ENCODE results near the gene TRIO.

The TRIO gene

DNA sequence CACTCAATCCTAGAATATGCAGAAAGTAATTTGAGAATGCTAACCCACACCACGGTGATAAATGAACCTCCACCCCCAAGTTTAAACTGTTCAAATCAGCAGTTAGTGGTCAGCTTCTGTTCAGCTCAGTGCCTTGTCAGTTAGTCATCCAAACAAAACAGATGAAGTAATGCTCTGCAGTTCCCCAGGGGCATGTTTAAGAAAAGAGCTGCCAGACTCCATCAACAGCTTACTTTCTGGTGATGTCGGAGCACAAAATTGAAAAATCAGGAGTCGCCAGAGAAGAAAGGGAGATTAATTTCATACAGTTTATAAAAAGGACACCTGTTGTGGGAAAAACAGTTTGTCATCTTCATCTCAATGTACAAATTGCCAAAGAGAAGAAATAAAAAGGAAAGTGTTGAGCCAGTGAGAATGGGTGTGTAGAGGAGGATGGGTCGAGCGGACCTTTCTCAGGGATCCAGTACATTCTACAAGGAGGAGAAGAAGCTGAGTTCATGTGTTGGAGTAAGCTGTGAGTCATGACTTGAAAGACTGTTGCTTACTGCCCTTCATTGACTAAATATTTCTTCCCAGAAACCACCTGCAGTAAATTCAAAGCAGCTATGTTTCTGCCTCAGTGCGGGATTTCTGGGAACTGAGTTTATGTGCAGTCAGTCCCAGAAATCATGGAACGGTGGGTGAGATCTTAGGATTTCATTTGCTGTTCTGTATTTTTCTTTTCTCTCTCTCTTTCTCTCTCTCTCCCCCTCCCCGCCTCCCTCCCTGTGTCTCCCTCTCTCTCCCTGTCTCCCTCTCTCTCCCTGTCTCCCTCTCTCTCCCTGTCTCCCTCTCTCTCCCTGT, 13.7 kb downstream of the TRIO start (continued):
- TF ChIP-seq, protein P1, sequence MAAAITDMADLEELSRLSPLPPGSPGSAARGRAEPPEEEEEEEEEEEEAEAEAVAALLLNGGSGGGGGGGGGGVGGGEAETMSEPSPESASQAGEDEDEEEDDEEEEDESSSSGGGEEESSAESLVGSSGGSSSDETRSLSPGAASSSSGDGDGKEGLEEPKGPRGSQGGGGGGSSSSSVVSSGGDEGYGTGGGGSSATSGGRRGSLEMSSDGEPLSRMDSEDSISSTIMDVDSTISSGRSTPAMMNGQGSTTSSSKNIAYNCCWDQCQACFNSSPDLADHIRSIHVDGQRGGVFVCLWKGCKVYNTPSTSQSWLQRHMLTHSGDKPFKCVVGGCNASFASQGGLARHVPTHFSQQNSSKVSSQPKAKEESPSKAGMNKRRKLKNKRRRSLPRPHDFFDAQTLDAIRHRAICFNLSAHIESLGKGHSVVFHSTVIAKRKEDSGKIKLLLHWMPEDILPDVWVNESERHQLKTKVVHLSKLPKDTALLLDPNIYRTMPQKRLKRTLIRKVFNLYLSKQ (tag by site-specific recombination; IDR thresholded peaks at IDR 0.05; ENCODE audit: borderline replicate concordance) = no peak
- TF ChIP-seq ZNF707 (tag by site-specific recombination; IDR thresholded peaks at IDR 0.05) (no peak), ZNF174 (tag by site-specific recombination; IDR thresholded peaks at IDR 0.05) (no peak), WT1 (tag by site-specific recombination; IDR thresholded peaks at IDR 0.05) (peak; percentile 92), ZNF610 (tag by site-specific recombination; IDR thresholded peaks at IDR 0.05; ENCODE audit: borderline replicate concordance) (0 out of 2 replicates have a peak, but pooled peaks have one; percentile 57), BCL11A (tag by site-specific recombination; IDR thresholded peaks at IDR 0.05; ENCODE audit: low read depth) (peak; percentile 100), ZIC2 (tag by site-specific recombination; IDR thresholded peaks at IDR 0.05) (peak; percentile 75), ZNF202 (tag by site-specific recombination; IDR thresholded peaks at IDR 0.05; ENCODE audit: borderline replicate concordance) (no peak), ZNF138 (tag by site-specific recombination; IDR thresholded peaks at IDR 0.05; ENCODE audit: borderline replicate concordance) (no peak), ZNF221 (tag by site-specific recombination; IDR thresholded peaks at IDR 0.05; ENCODE audit: borderline replicate concordance) (no peak), SCRT2 (tag by site-specific recombination; IDR thresholded peaks at IDR 0.05) (peak; percentile 100), ZNF146 (tag by site-specific recombination; IDR thresholded peaks at IDR 0.05) (peak; percentile 62), ZNF248 (tag by site-specific recombination; IDR thresholded peaks at IDR 0.05) (no peak), ZBTB48 (tag by site-specific recombination; IDR thresholded peaks at IDR 0.05) (peak; percentile 12; the same call in 1 of the 2 replicates), MEIS1 (CRISPR knock-in tag; IDR thresholded peaks at IDR 0.05; ENCODE audit: borderline replicate concordance) (no peak; the same call in 1 of the 2 replicates), ZNF677 (tag by site-specific recombination; IDR thresholded peaks at IDR 0.05) (no peak), ZNF623 (tag by site-specific recombination; IDR thresholded peaks at IDR 0.05) (0 out of 2 replicates have a peak, but pooled peaks have one; percentile 22), ZNF311 (tag by site-specific recombination; IDR thresholded peaks at IDR 0.05; ENCODE audit: borderline replicate concordance) (no peak), EGR2 (tag by site-specific recombination; IDR thresholded peaks at IDR 0.05; ENCODE audit: low read depth) (peak; percentile 91), SCRT1 (tag by site-specific recombination; IDR thresholded peaks at IDR 0.05; ENCODE audit: borderline replicate concordance) (peak; percentile 90)
- TF ChIP-seq, protein P2, sequence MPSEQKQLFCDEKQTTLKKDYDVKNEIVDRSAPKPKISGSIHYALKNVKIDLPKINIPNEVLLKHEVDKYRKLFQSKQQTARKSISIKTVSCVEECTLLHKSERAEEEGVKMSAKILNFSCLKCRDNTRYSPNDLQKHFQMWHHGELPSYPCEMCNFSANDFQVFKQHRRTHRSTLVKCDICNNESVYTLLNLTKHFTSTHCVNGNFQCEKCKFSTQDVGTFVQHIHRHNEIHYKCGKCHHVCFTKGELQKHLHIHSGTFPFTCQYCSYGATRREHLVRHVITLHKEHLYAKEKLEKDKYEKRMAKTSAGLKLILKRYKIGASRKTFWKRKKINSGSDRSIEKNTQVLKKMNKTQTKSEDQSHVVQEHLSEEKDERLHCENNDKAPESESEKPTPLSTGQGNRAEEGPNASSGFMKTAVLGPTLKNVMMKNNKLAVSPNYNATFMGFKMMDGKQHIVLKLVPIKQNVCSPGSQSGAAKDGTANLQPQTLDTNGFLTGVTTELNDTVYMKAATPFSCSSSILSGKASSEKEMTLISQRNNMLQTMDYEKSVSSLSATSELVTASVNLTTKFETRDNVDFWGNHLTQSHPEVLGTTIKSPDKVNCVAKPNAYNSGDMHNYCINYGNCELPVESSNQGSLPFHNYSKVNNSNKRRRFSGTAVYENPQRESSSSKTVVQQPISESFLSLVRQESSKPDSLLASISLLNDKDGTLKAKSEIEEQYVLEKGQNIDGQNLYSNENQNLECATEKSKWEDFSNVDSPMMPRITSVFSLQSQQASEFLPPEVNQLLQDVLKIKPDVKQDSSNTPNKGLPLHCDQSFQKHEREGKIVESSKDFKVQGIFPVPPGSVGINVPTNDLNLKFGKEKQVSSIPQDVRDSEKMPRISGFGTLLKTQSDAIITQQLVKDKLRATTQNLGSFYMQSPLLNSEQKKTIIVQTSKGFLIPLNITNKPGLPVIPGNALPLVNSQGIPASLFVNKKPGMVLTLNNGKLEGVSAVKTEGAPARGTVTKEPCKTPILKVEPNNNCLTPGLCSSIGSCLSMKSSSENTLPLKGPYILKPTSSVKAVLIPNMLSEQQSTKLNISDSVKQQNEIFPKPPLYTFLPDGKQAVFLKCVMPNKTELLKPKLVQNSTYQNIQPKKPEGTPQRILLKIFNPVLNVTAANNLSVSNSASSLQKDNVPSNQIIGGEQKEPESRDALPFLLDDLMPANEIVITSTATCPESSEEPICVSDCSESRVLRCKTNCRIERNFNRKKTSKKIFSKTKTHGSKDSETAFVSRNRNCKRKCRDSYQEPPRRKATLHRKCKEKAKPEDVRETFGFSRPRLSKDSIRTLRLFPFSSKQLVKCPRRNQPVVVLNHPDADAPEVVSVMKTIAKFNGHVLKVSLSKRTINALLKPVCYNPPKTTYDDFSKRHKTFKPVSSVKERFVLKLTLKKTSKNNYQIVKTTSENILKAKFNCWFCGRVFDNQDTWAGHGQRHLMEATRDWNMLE (tag by site-specific recombination; conservative IDR thresholded peaks at IDR 0.05; ENCODE audit: low read depth) = peak; percentile 33; the same call in 1 of the 2 replicates
- TF ChIP-seq, protein P3, sequence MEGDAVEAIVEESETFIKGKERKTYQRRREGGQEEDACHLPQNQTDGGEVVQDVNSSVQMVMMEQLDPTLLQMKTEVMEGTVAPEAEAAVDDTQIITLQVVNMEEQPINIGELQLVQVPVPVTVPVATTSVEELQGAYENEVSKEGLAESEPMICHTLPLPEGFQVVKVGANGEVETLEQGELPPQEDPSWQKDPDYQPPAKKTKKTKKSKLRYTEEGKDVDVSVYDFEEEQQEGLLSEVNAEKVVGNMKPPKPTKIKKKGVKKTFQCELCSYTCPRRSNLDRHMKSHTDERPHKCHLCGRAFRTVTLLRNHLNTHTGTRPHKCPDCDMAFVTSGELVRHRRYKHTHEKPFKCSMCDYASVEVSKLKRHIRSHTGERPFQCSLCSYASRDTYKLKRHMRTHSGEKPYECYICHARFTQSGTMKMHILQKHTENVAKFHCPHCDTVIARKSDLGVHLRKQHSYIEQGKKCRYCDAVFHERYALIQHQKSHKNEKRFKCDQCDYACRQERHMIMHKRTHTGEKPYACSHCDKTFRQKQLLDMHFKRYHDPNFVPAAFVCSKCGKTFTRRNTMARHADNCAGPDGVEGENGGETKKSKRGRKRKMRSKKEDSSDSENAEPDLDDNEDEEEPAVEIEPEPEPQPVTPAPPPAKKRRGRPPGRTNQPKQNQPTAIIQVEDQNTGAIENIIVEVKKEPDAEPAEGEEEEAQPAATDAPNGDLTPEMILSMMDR (tag by site-specific recombination; IDR thresholded peaks at IDR 0.05) = no peak
- TF ChIP-seq, protein P4, sequence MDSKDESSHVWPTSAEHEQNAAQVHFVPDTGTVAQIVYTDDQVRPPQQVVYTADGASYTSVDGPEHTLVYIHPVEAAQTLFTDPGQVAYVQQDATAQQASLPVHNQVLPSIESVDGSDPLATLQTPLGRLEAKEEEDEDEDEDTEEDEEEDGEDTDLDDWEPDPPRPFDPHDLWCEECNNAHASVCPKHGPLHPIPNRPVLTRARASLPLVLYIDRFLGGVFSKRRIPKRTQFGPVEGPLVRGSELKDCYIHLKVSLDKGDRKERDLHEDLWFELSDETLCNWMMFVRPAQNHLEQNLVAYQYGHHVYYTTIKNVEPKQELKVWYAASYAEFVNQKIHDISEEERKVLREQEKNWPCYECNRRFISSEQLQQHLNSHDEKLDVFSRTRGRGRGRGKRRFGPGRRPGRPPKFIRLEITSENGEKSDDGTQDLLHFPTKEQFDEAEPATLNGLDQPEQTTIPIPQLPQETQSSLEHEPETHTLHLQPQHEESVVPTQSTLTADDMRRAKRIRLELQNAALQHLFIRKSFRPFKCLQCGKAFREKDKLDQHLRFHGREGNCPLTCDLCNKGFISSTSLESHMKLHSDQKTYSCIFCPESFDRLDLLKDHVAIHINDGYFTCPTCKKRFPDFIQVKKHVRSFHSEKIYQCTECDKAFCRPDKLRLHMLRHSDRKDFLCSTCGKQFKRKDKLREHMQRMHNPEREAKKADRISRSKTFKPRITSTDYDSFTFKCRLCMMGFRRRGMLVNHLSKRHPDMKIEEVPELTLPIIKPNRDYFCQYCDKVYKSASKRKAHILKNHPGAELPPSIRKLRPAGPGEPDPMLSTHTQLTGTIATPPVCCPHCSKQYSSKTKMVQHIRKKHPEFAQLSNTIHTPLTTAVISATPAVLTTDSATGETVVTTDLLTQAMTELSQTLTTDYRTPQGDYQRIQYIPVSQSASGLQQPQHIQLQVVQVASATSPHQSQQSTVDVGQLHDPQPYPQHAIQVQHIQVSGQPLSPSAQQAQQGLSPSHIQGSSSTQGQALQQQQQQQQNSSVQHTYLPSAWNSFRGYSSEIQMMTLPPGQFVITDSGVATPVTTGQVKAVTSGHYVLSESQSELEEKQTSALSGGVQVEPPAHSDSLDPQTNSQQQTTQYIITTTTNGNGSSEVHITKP (tag by site-specific recombination; IDR thresholded peaks at IDR 0.05) = peak; percentile 91
- TF ChIP-seq, protein P5, sequence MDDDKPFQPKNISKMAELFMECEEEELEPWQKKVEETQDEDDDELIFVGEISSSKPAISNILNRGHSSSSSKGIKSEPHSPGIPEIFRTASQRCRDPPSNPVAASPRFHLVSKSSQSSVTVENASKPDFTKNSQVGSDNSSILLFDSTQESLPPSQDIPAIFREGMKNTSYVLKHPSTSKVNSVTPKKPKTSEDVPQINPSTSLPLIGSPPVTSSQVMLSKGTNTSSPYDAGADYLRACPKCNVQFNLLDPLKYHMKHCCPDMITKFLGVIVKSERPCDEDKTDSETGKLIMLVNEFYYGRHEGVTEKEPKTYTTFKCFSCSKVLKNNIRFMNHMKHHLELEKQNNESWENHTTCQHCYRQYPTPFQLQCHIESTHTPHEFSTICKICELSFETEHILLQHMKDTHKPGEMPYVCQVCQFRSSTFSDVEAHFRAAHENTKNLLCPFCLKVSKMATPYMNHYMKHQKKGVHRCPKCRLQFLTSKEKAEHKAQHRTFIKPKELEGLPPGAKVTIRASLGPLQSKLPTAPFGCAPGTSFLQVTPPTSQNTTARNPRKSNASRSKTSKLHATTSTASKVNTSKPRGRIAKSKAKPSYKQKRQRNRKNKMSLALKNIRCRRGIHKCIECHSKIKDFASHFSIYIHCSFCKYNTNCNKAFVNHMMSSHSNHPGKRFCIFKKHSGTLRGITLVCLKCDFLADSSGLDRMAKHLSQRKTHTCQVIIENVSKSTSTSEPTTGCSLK (tag by site-specific recombination; IDR thresholded peaks at IDR 0.05) = no peak
